HG03520 (cell line): Measurements from ENCODE around the gene A4GNT.
"Not testable (repeated sequence)": the region's sequence is repeated elsewhere in the genome, so short reads cannot be mapped to it uniquely, and the experiment has no call there.

Source experiments
- ATAC-seq: cut with Tn5 transposase; IDR thresholded peaks from one replicate; pipeline ENCODE4 v1.9.1; 2021; ENCODE audit warnings: mild to moderate bottlenecking, moderate library complexity; ENCODE audit not compliant: unreplicated experiment

The A4GNT gene

GRCh38 chr3:138119423-138119766 lies 12.8 kb downstream of the A4GNT start:
- ATAC-seq = no peak

GRCh38 chr3:138118612-138119422 lies 13.4 kb downstream of the A4GNT start:
- ATAC-seq = peak; percentile 71

GRCh38 chr3:138114988-138115971 lies 16.9 kb downstream of the A4GNT start, which contains the start of gene DZIP1L:
TSS of gene DZIP1L (minus strand) at chr3:138115608. CDS start at chr3:138103971, 11,637 bp downstream.
- peak; percentile 61 for ATAC-seq

- no peak for ATAC-seq
Observed at GRCh38 chr3:138114431-138114918, 17.7 kb downstream of the A4GNT start.

- no peak for ATAC-seq
Observed at GRCh38 chr3:138113326-138113725, 18.9 kb downstream of the A4GNT start.

GRCh38 chr3:138112362-138112761 lies 19.8 kb downstream of the A4GNT start:
- no peak for ATAC-seq

- ATAC-seq = no peak
Observed at GRCh38 chr3:138105598-138105997, 26.6 kb downstream of the A4GNT start.

- ATAC-seq = no peak
Observed at GRCh38 chr3:138103466-138103865, 28.7 kb downstream of the A4GNT start.

- ATAC-seq = not testable (repeated sequence)
Observed at GRCh38 chr3:138101351-138101940, 30.7 kb downstream of the A4GNT start.

GRCh38 chr3:138099417-138099816 lies 32.8 kb downstream of the A4GNT start:
- ATAC-seq = no peak

- ATAC-seq = no peak
Observed at GRCh38 chr3:138097192-138098172, 34.7 kb downstream of the A4GNT start.

GRCh38 chr3:138093721-138094120 lies 38.5 kb downstream of the A4GNT start:
- ATAC-seq = no peak

- ATAC-seq = no peak
Observed at GRCh38 chr3:138092023-138092422, 40.2 kb downstream of the A4GNT start.

- no peak for ATAC-seq
Observed at GRCh38 chr3:138089091-138089490, 43.1 kb downstream of the A4GNT start.

- not testable (repeated sequence) for ATAC-seq
Observed at GRCh38 chr3:138085745-138086144, 46.4 kb downstream of the A4GNT start.

- no peak for ATAC-seq
Observed at GRCh38 chr3:138084196-138084595, 48.0 kb downstream of the A4GNT start.

- ATAC-seq = no peak
Observed at GRCh38 chr3:138082992-138083386, 49.2 kb downstream of the A4GNT start.

GRCh38 chr3:138082085-138082991 lies 49.9 kb downstream of the A4GNT start:
- ATAC-seq = no peak
